GM23248 (cell line): ENCODE results near the gene NCOA5. TPM values are rescaled to one million over a fixed set of nuclear protein-coding genes. Genes with fewer than 3 reads are reported as not detected.

ENCODE experiments used
- DNase-seq: peaks from one replicate; pipeline ENCODE4 v3.0.0-alpha.2; 2015
- H2AFZ ChIP-seq: fragments of 200-600 bp; sonication (generic); 2 replicates; pipeline ENCODE4 v1.6.1; 2016; ENCODE audit warnings: antibody characterized with exemption
- H3F3A ChIP-seq: fragments of 200-600 bp; sonication (generic); 2 replicates; pipeline ENCODE4 v1.6.1; 2016; ENCODE audit warnings: mild to moderate bottlenecking, antibody characterized with exemption, mixed run types; ENCODE audit not compliant: insufficient read depth
- H3K27ac ChIP-seq: fragments of 200-600 bp; sonication (generic); 2 replicates; pipeline ENCODE4 v1.5.1; 2016; ENCODE audit warnings: mild to moderate bottlenecking
- H3K27me3 ChIP-seq: fragments of 200-600 bp; sonication (generic); replicated peaks from 2 replicates; pipeline ENCODE4 v1.6.1; 2016; ENCODE audit warnings: mild to moderate bottlenecking; ENCODE audit not compliant: insufficient read depth
- H3K36me3 ChIP-seq: fragments of 200-600 bp; sonication (generic); 2 replicates; pipeline ENCODE4 v1.6.1; 2016; ENCODE audit warnings: low read depth, mild to moderate bottlenecking
- H3K4me1 ChIP-seq: fragments of 200-600 bp; sonication (generic); 2 replicates; pipeline ENCODE4 v1.6.1; 2016; ENCODE audit warnings: mild to moderate bottlenecking; ENCODE audit not compliant: insufficient read depth
- H3K4me2 ChIP-seq: fragments of 200-600 bp; sonication (generic); one replicate; pipeline ENCODE4 v1.6.1; 2016; ENCODE audit warnings: mild to moderate bottlenecking; ENCODE audit not compliant: unreplicated experiment
- H3K4me3 ChIP-seq: fragments of 200-600 bp; sonication (generic); 2 replicates; pipeline ENCODE4 v1.5.1; 2016; ENCODE audit warnings: mild to moderate bottlenecking
- H3K79me2 ChIP-seq: fragments of 200-600 bp; sonication (generic); 2 replicates; pipeline ENCODE4 v1.6.1; 2016; ENCODE audit warnings: mild to moderate bottlenecking; ENCODE audit not compliant: insufficient read depth
- H3K9ac ChIP-seq: fragments of 200-600 bp; sonication (generic); 2 replicates; pipeline ENCODE4 v1.6.1; 2016; ENCODE audit warnings: mild to moderate bottlenecking
- H3K9me2 ChIP-seq: fragments of 200-600 bp; sonication (generic); 2 replicates; pipeline ENCODE4 v1.6.1; 2016; ENCODE audit warnings: mixed run types, mild to moderate bottlenecking, moderate library complexity; ENCODE audit not compliant: insufficient read depth
- H3K9me3 ChIP-seq: fragments of 200-600 bp; sonication (generic); one replicate; pipeline ENCODE4 v1.6.1; 2017; ENCODE audit warnings: low read depth
- H4K20me1 ChIP-seq: fragments of 200-600 bp; sonication (generic); 2 replicates; pipeline ENCODE4 v1.6.0; 2016; ENCODE audit not compliant: insufficient read depth
- EZH2 ChIP-seq: fragments of 200-600 bp; sonication (generic); IDR thresholded peaks from 2 replicates; pipeline ENCODE4 v1.6.1; 2018; ENCODE audit warnings: antibody characterized with exemption, mild to moderate bottlenecking; ENCODE audit not compliant: insufficient read depth, poor library complexity, severe bottlenecking
- EZH2phosphoT487 ChIP-seq: fragments of 200-600 bp; sonication (generic); IDR thresholded peaks from 2 replicates; pipeline ENCODE4 v1.6.1; 2018; ENCODE audit warnings: antibody characterized with exemption, moderate library complexity, mild to moderate bottlenecking, low read depth; ENCODE audit not compliant: insufficient read depth
- WGBS, 2 experiments: methylation state at CpG; one replicate each; pipeline ENCODE4 v1.1.6; 2015 to 2017; ENCODE audit warnings: low lambda C conversion rate in 2 of 2, low coverage in 1 of 2; ENCODE audit errors: missing lambda C conversion rate in 2 of 2; 5-methylcytosine and 5-hydroxymethylcytosine counted together
- in situ Hi-C: fragments of 300-500 bp; cut with MboI; formaldehyde crosslinking; loops from 2 replicates; pipeline ENCODE4 v1.15.0; 2020
- polyA plus RNA-seq: library from polyadenylated mRNA; unstranded; fragments of >200 nt; fragmentation: Nextera tagmentation; extraction: Ambion mirVana; gene quantifications from 2 replicates; pipeline ENCODE4 v1.2.1, GENCODE V29; 2016
- total RNA-seq: library from RNA; depleted of rRNA; stranded (reverse); fragments of >200 nt; shearing (Covaris generic); gene quantifications from 2 replicates; pipeline ENCODE4 v1.2.3, GENCODE V29; 2014

Gene NCOA5
- total and polyA plus RNA-seq, 2 experiments from 2014 or later, result 15.3 to 20.4 TPM

DNA sequence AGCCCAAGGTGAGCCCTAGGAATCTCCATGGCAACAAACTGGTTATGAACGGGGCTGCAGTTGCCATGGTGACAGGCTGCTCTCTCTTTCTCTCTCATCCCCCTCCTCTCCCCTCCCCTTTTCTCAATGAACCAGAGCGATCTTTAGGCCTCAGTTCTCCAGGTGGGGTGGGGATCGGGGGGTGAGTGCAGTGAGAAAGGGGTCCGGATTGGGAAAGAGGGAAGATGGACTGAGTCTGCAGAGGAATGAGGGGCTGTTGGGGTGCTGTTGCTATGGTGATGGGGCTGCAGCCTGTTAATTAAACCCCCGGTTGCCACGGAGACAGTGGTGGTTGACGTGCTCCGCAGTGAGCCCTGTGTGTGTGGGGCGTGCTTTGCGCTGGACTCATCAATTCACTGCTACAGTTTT lies 64.4 kb downstream of the NCOA5 start:
- Histone ChIP-seq H3K4me1 (no peaks in the 10 kb centered on the region), H3K9me2 (no peaks in the 10 kb centered on the region), H3K27ac (no peak overlapping the region), H3K4me3 (no peak overlapping the region), H4K20me1 (no peaks in the 10 kb centered on the region), H3K4me2 (no peak overlapping the region), H3K9me3 (no peaks in the 10 kb centered on the region), H3F3A (no peaks in the 10 kb centered on the region), H3K27me3 (peaks cover 40% of the 10 kb centered on the region), H3K9ac (no peak overlapping the region), H3K36me3 (no peaks in the 10 kb centered on the region), H3K79me2 (no peaks in the 10 kb centered on the region), H2AFZ (no peak overlapping the region)
- 38 to 39% methylated on average over 9 to 10 of the region's 10 CpGs for WGBS, 2 experiments
- in situ Hi-C loops, result no loop called here
- TF ChIP-seq EZH2 (no peak), EZH2phosphoT487 (no peak)
- no peak for DNase-seq

DNA sequence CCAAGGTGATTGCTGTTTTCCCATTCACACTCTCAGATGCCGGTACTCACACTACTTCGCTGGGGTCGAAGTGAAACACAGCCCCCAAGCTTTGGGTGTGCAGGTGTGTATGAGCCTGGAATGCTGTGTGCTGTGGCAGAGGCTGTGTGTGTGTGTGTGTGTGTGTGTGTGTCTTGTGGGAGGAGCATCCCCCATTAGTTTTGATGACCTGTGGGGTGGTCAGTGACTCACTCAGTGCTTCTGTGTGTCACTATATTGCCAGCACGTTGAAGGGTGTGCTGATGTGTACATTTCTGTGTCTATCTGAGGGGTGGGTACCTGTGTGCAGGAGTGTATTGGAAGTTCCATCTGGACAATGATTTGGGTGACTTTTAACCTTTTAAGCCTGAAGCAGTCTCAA lies 65.8 kb downstream of the NCOA5 start:
- no peak for TF ChIP-seq EZH2phosphoT487
- 47 to 49% methylated on average over 4 of the region's 4 CpGs for WGBS, 2 experiments
- peak; percentile 27 for DNase-seq
- no peaks in the 10 kb centered on the region for H4K20me1 ChIP-seq
- no peaks in the 10 kb centered on the region for H3K9me3 ChIP-seq
- H2AFZ ChIP-seq, result no peak overlapping the region
- no peaks in the 10 kb centered on the region for H3K79me2 ChIP-seq
- no peaks in the 10 kb centered on the region for H3F3A ChIP-seq
- in situ Hi-C loops, result loop anchor here (25.0 kb wide), 1 partner anchor 288 kb away; the partner anchor contains the start of gene CDH22
- H3K36me3 ChIP-seq, result no peaks in the 10 kb centered on the region
- peaks cover 36% of the 10 kb centered on the region for H3K27me3 ChIP-seq
- H3K9ac ChIP-seq, result no peak overlapping the region
- H3K4me3 ChIP-seq, result no peak overlapping the region
- H3K4me2 ChIP-seq, result no peak overlapping the region
- no peaks in the 10 kb centered on the region for H3K4me1 ChIP-seq
- no peak overlapping the region for H3K27ac ChIP-seq
- H3K9me2 ChIP-seq, result no peaks in the 10 kb centered on the region

DNA sequence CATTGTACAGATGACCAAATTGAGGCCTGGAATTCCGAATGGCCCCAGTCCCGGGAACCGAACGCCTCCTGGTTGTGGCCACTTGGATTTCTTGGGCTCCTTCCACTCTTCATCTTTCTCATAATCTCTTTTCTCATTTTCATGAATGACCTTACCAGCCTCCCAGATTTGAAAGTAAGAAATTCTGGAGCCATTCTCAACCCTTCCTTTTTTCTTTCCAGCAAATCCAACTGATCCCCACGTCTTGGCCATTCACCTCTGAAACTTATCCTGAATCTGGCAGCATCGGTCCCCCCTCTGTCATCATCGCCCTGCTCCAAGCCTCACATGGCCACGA lies 66.6 kb downstream of the NCOA5 start:
- no peak for DNase-seq

DNA sequence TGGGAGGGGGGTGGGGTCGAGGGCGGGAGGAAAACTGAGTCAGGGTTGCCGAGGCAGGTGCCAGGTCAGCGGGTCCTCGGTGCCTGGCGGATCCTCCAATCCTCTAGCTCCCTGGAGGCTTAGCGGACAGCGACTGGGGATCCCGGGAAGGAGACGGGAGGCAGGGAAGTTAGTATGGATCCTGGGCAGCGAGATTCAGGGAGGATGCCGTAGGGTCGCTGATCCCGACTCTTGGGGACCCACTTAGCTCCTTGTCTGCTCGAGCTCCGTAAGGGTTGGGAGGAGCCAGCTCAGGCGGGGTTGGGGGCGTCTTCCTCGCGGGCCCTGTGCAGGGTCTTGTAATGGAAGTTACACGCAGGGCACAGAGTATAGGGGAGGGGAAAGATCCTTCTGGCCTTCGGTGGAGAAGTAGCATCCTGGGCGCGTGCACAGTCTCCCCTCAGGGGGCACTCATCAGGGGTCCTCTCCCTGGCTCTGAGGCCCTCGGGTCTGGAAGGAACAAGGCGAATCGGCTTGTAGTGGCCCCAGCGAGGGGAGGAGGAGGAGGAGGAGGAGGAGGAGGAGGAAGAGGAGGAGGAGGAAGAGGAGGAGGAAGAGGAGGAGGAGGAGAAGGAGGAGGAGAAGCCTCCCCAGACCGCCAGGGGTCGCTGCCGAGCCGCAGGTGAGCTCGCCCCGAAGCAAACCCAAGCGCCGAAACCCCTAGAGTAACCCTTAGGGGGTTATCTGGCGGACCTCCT lies 67.2 kb downstream of the NCOA5 start:
- WGBS, 2 experiments, result 1 to 2% methylated on average over 19 to 37 of the region's 37 CpGs
- Histone ChIP-seq H3K27me3 (peaks cover 28% of the 10 kb centered on the region), H2AFZ (peak overlapping the region; percentile 41; the same call in 1 of the 2 replicates), H3K9me3 (no peaks in the 10 kb centered on the region), H3K79me2 (no peaks in the 10 kb centered on the region), H3K4me2 (peak overlapping the region; percentile 57), H3K4me1 (no peaks in the 10 kb centered on the region), H3K4me3 (peak overlapping the region; percentile 52), H3F3A (no peaks in the 10 kb centered on the region), H3K27ac (no peak overlapping the region), H4K20me1 (no peaks in the 10 kb centered on the region), H3K36me3 (no peaks in the 10 kb centered on the region), H3K9ac (no peak overlapping the region), H3K9me2 (no peaks in the 10 kb centered on the region)
- TF ChIP-seq EZH2phosphoT487 (no peak), EZH2 (no peak)
- DNase-seq, result peak; percentile 33
- in situ Hi-C loops, result loop anchor here (25.0 kb wide), 1 partner anchor 290 kb away; the partner anchor contains the start of gene CDH22

More for the DNA sequence above, 66.6 kb downstream of the NCOA5 start:
- Histone ChIP-seq H3K4me3 (no peak overlapping the region), H3K9me3 (no peaks in the 10 kb centered on the region), H3K27ac (no peak overlapping the region), H4K20me1 (no peaks in the 10 kb centered on the region), H3F3A (no peaks in the 10 kb centered on the region), H3K4me1 (no peaks in the 10 kb centered on the region), H2AFZ (no peak overlapping the region), H3K9me2 (no peaks in the 10 kb centered on the region), H3K79me2 (no peaks in the 10 kb centered on the region), H3K27me3 (peaks cover 28% of the 10 kb centered on the region), H3K9ac (no peak overlapping the region), H3K36me3 (no peaks in the 10 kb centered on the region), H3K4me2 (no peak overlapping the region)
- in situ Hi-C loops, result loop anchor here (25.0 kb wide), 1 partner anchor 289 kb away; the partner anchor contains the start of gene CDH22
- TF ChIP-seq EZH2, result no peak
- TF ChIP-seq EZH2phosphoT487, result no peak
- WGBS, 2 experiments, result 32 to 35% methylated on average over 8 of the region's 8 CpGs
